Esophagus squamous epithelium (tissue), 4 donors: ENCODE results near the gene SLC5A11.

Experiments used
- CTCF ChIP-seq, 6 experiments: fragments of 450-650 bp in 4 of 6; fragments of 200-600 bp in 2 of 6; sonication (generic) in 2 of 6; IDR thresholded peaks; one replicate each; pipeline ENCODE4 v1.5.1; 2016 to 2019; ENCODE audit warnings: antibody characterized with exemption in 6 of 6, mild to moderate bottlenecking in 4 of 6, moderate library complexity in 4 of 6
- POLR2A ChIP-seq, 4 donors: fragments of 450-650 bp; IDR thresholded peaks; one replicate each; pipeline ENCODE4 v1.6.1; 2017; ENCODE audit warnings: antibody characterized with exemption in 4 of 4, mild to moderate bottlenecking in 4 of 4, moderate library complexity in 3 of 4

GRCh38 chr16:24852281-24852721 is 6.5 kb downstream of the SLC5A11 start:
- no peak for TF ChIP-seq CTCF (IDR thresholded peaks at IDR 0.05)
- TF ChIP-seq POLR2A (IDR thresholded peaks at IDR 0.05) = no peak
